HCT116 (cell line): ENCODE measurements around the gene SNED1. TPM values are rescaled to one million over a fixed set of nuclear protein-coding genes. Genes with fewer than 3 reads are reported as not detected.

Experiments used
- ATAC-seq: fragments of 200-7000 bp; cut with Tn5 transposase; 2 replicates; pipeline ENCODE4 v1.9.1; 2020; ENCODE audit warnings: mild to moderate bottlenecking, moderate library complexity
- BruUV-seq: library from RNA; stranded (reverse); fragments of 400-500 nt; replicated peaks from 2 replicates; lab custom pipeline; 2021; lab: Mats Ljungman, UMichigan
- CTCF ChIA-PET: fragments of 300-600 bp; sonication (Branson Sonifier 250); formaldehyde crosslinking; loops from one replicate; lab custom pipeline; 2021; ENCODE audit warnings: antibody characterized with exemption; lab: Charles Lee
- POLR2A ChIA-PET: fragments of 300-600, 350-600 bp; sonication (Branson Sonifier 250); formaldehyde crosslinking; loops from one replicate; lab custom pipeline; 2021; ENCODE audit warnings: antibody characterized with exemption; lab: Charles Lee
- RAD21 ChIA-PET, 2 experiments: fragments of 300-600 bp; sonication (Branson Sonifier 250); formaldehyde crosslinking; loops; one replicate each; lab custom pipeline; 2023; ENCODE audit warnings: low total read pairs in 2 of 2; ENCODE audit not compliant: uncharacterized antibody in 2 of 2, unreplicated experiment in 2 of 2, low non-redundant PET in 1 of 2; lab: Charles Lee
- DNase-seq: peaks from one replicate; pipeline ENCODE4 v3.0.0-alpha.2; 2010; ENCODE audit warnings: low read depth, low spot score
- H2AFZ ChIP-seq: fragments of 200-600 bp; shearing (Covaris generic), sonication (generic); 2 replicates; pipeline ENCODE4 v1.6.1; 2017; ENCODE audit warnings: low read depth, mixed run types, mixed read lengths, antibody characterized with exemption, low read length; ENCODE audit not compliant: poor library complexity, severe bottlenecking
- H3K27ac ChIP-seq: 2 replicates; pipeline ENCODE4 v1.5.1; 2012; ENCODE audit warnings: low read depth, low read length
- H3K27me3 ChIP-seq: fragments of 200-600 bp; sonication (generic); 2 replicates; pipeline ENCODE4 v1.6.1; 2016; ENCODE audit warnings: mixed run types, low read length, mixed read lengths; ENCODE audit not compliant: insufficient read depth
- H3K36me3 ChIP-seq, 2 experiments: fragments of 200-500 bp in 1 of 2; fragments of 200-600 bp in 1 of 2; sonication (Bioruptor generic) in 1 of 2; sonication (generic) in 1 of 2; 2 replicates each; pipeline versions ENCODE4 v1.5.1 to v1.6.1; 2014 to 2016; ENCODE audit warnings: low read length in 2 of 2, inconsistent platforms in 1 of 2, mixed read lengths in 1 of 2, mixed run types in 1 of 2; ENCODE audit not compliant: insufficient read depth in 2 of 2, control insufficient read depth in 1 of 2
- H3K4me1 ChIP-seq, 2 experiments: fragments of 200-600 bp in 1 of 2; sonication (generic) in 1 of 2; 2 replicates each; pipeline versions ENCODE4 v1.5.1 to v1.6.1; 2012 to 2017; ENCODE audit warnings: low read length in 2 of 2, inconsistent platforms in 1 of 2, mild to moderate bottlenecking in 1 of 2, mixed read lengths in 1 of 2, mixed run types in 1 of 2, moderate library complexity in 1 of 2; ENCODE audit not compliant: insufficient read depth in 2 of 2, control insufficient read depth in 1 of 2
- H3K4me2 ChIP-seq: fragments of 200-600 bp; sonication (generic); 2 replicates; pipeline ENCODE4 v1.6.1; 2017; ENCODE audit warnings: mixed run types, low read length, mixed read lengths
- H3K4me3 ChIP-seq, 2 experiments: fragments of 200-600 bp in 1 of 2; sonication (generic) in 1 of 2; replicated peaks in 1 of 2; 2 replicates each; pipeline ENCODE4 v1.5.1; 2011 to 2016; ENCODE audit warnings: low read length in 2 of 2, control low read depth in 1 of 2, low read depth in 1 of 2, mild to moderate bottlenecking in 1 of 2, mixed read lengths in 1 of 2, mixed run types in 1 of 2
- H3K79me2 ChIP-seq: fragments of 200-600 bp; sonication (generic); 2 replicates; pipeline ENCODE4 v1.6.1; 2017; ENCODE audit warnings: mild to moderate bottlenecking, mixed run types, low read length, moderate library complexity, mixed read lengths; ENCODE audit not compliant: insufficient read depth
- H3K9ac ChIP-seq: fragments of 200-600 bp; sonication (generic); 2 replicates; pipeline ENCODE4 v1.6.1; 2016; ENCODE audit warnings: low read length, mixed read lengths
- H3K9me2 ChIP-seq: fragments of 200-600 bp; sonication (generic), shearing (Covaris generic); 2 replicates; pipeline ENCODE4 v1.6.1; 2017; ENCODE audit warnings: mixed run types, mild to moderate bottlenecking, moderate library complexity; ENCODE audit not compliant: insufficient read depth
- H3K9me3 ChIP-seq, 2 experiments: fragments of 200-500 bp in 1 of 2; fragments of 200-600 bp in 1 of 2; sonication (Bioruptor generic) in 1 of 2; sonication (generic) in 1 of 2; 2 replicates each; pipeline ENCODE4 v1.6.1; 2014 to 2017; ENCODE audit warnings: low read length in 2 of 2, mixed read lengths in 2 of 2, inconsistent platforms in 1 of 2, low read depth in 1 of 2, mild to moderate bottlenecking in 1 of 2, mixed run types in 1 of 2, moderate library complexity in 1 of 2; ENCODE audit not compliant: control insufficient read depth in 1 of 2, insufficient read depth in 1 of 2
- H4K20me1 ChIP-seq: fragments of 200-600 bp; sonication (generic), shearing (Covaris generic); 2 replicates; pipeline ENCODE4 v1.6.1; 2017; ENCODE audit warnings: mixed run types, mild to moderate bottlenecking, moderate library complexity; ENCODE audit not compliant: insufficient read depth
- ATF3 ChIP-seq: IDR thresholded peaks from 2 replicates; pipeline ENCODE4 v1.6.1; 2012
- CTCF ChIP-seq, 3 experiments: fragments of 200-600 bp in 1 of 3; sonication (generic) in 1 of 3; IDR thresholded peaks in 2 of 3; conservative IDR thresholded peaks in 1 of 3; 2 replicates each; pipeline ENCODE4 v1.5.1; 2012 to 2017; ENCODE audit warnings: low read depth in 2 of 3, low read length in 2 of 3, antibody characterized with exemption in 1 of 3, borderline replicate concordance in 1 of 3, control low read depth in 1 of 3, mild to moderate bottlenecking in 1 of 3, mixed read lengths in 1 of 3, mixed run types in 1 of 3, moderate library complexity in 1 of 3; ENCODE audit not compliant: insufficient read depth in 1 of 3
- EZH2phosphoT487 ChIP-seq: fragments of 200-600 bp; IDR thresholded peaks from 2 replicates; pipeline ENCODE4 v1.6.1; 2018; ENCODE audit warnings: antibody characterized with exemption, borderline replicate concordance
- FOSL1 ChIP-seq: IDR thresholded peaks from 2 replicates; pipeline ENCODE4 v1.6.1; 2012; ENCODE audit warnings: low read depth
- JUND ChIP-seq: IDR thresholded peaks from 2 replicates; pipeline ENCODE4 v1.6.1; 2012
- MAX ChIP-seq: IDR thresholded peaks from 2 replicates; pipeline ENCODE4 v1.6.1; 2012
- POLR2A ChIP-seq: IDR thresholded peaks from 2 replicates; pipeline ENCODE4 v1.7.0; 2011; ENCODE audit warnings: borderline replicate concordance; ENCODE audit not compliant: insufficient read depth, insufficient read length; ENCODE audit errors: extremely low read depth
- POLR2AphosphoS5 ChIP-seq: IDR thresholded peaks from 2 replicates; pipeline ENCODE4 v1.6.1; 2011; ENCODE audit warnings: mild to moderate bottlenecking, low read depth, low read length, moderate library complexity
- SP1 ChIP-seq: IDR thresholded peaks from 2 replicates; pipeline ENCODE4 v1.6.1; 2012; ENCODE audit warnings: low read depth
- SRF ChIP-seq: IDR thresholded peaks from 2 replicates; pipeline ENCODE4 v1.6.1; 2012; ENCODE audit warnings: low read depth
- YY1 ChIP-seq: IDR thresholded peaks from 2 replicates; pipeline ENCODE4 v1.6.1; 2011; ENCODE audit warnings: low read length, low read depth, moderate library complexity, mild to moderate bottlenecking; ENCODE audit not compliant: insufficient replicate concordance; ENCODE audit errors: extremely low read depth
- intact Hi-C: fragments of 100-400 bp; cut with micrococcal nuclease; formaldehyde crosslinking; loops from 2 replicates; pipeline ENCODE4 v1.10.0; 2022
- total RNA-seq: library from RNA; stranded (reverse); gene quantifications from one replicate; pipeline ENCODE4 v1.2.1, GENCODE V29; 2021; ENCODE audit not compliant: unreplicated experiment

Gene SNED1
- total RNA-seq, 1 experiment from 2014 or later, result 9.6 TPM

GRCh38 chr2:240994171-240994896, 4.1 kb upstream of the SNED1 start:
- Histone ChIP-seq H4K20me1 (no peaks in the 10 kb centered on the region), H3K9ac (no peak overlapping the region), H3K9me2 (no peaks in the 10 kb centered on the region), H3K4me3 (no peak overlapping the region), H3K9me3 (no peaks in the 10 kb centered on the region), H3K36me3 (no peaks in the 10 kb centered on the region), H3K27me3 (no peaks in the 10 kb centered on the region), H3K4me2 (no peak overlapping the region), H3K27ac (no peak overlapping the region)
- ChIA-PET RAD21 (no interaction called here), POLR2A (no interaction called here)
- ATAC-seq (no peak), DNase-seq (no peak)
- intact Hi-C loops, result no loop called here
- TF ChIP-seq POLR2A (no peak), CTCF (IDR thresholded peaks at IDR 0.05 in 2 of 3, conservative IDR thresholded peaks at IDR 0.05 in 1 of 3; ENCODE audit: borderline replicate concordance in 1 of 3, insufficient read depth in 1 of 3, low read depth in 2 of 3, low read length in 2 of 3) (no peak), MAX (no peak), ATF3 (no peak), JUND (no peak), FOSL1 (no peak), POLR2AphosphoS5 (no peak), EZH2phosphoT487 (no peak), SP1 (no peak), YY1 (no peak), SRF (no peak)
- TF ChIP-seq, all 23 proteins: peak for 0
- CTCF ChIA-PET, result no interaction called here
- no TSS peak for BruUV-seq
- no peak overlapping the region for H2AFZ ChIP-seq
- no peaks in the 10 kb centered on the region for H3K79me2 ChIP-seq
- H3K4me1 ChIP-seq, result peaks cover 9 to 30% of the 10 kb centered on the region in 2 experiments; a peak in 3 of 4 replicates
